Measurements from ENCODE around the gene CD248.

DNA sequence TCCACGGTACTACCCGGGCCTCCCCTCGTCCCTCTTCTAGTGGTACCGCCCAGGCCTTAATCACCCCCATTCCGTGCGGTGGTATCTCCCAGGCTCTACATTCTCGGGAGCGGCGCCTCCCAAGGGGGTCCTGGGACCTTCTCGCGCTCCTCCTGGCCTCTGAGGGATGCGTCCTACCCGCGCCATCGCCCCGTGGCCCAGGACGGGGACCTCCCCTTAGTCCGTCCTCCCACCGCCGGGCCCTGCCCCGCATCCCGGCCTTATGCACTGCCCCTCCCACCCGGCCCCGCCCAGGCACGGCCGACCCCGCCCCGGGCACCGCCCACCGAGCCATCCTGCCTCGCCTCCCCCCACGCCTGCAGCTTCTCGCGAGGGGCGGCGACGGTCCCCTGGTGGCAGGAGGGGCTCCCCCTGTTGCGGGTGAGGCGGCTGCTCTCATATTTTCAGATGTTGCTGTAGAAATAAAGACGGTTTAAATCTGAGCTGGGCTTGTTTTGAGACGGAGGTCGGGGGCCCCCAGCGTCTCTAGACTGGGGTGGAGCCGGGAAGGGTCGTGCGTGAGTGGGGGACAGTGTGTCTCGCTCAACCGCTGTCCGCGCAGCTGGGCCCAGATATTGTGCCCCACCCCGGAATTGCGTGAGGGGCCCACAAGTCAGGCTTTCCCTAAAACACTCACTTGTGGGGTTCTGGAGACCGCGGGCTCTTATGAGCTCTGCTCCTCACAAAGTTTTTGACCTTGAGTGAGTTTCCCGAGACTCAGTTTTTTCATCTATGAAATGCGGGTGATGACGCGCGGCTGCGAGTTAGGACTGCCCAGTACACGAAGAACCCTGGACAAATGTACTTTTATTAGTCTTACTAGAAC is 49.2 kb downstream of the CD248 start:
- TF ChIP-seq POLR2AphosphoS5 (IDR thresholded peaks at IDR 0.05; ENCODE audit: low read depth, low read length): no peak
- peak; percentile 17; the same call in 1 of the 2 replicates for TF ChIP-seq POLR2A (IDR thresholded peaks at IDR 0.05; ENCODE audit: low read depth, low read length)
- TF ChIP-seq TAF1 (IDR thresholded peaks at IDR 0.05; ENCODE audit: borderline replicate concordance, low read depth, low read length): no peak

Data from GM12892 (cell line).